Activated naive CD4-positive, alpha-beta T cell treated with anti-CD3 and anti-CD28 coated beads, Interleukin-2, amount 10 ng/mL, durations not matched to agents 7 days and 5 days (primary cell): ENCODE data around the gene HMGXB3.

Source experiments
- CTCF ChIA-PET: fragments of 350-600 bp; sonication (Branson Sonifier 250); formaldehyde crosslinking; loops from one replicate; lab custom pipeline; 2021; ENCODE audit warnings: antibody characterized with exemption; lab: Charles Lee
- DNase-seq: peaks from one replicate; pipeline ENCODE4 v3.0.0-alpha.2; 2020
- H3K27ac Mint-ChIP-seq: one replicate; pipeline ENCODE4 v1.8.0; 2021; ENCODE audit warnings: mild to moderate bottlenecking, moderate library complexity, mixed read lengths
- H3K27me3 Mint-ChIP-seq: one replicate; pipeline ENCODE4 v1.8.0; 2021; ENCODE audit warnings: mild to moderate bottlenecking, mixed read lengths
- H3K36me3 Mint-ChIP-seq: one replicate; pipeline ENCODE4 v1.8.0; 2021; ENCODE audit warnings: mixed read lengths
- H3K4me1 Mint-ChIP-seq: one replicate; pipeline ENCODE4 v1.8.0; 2021; ENCODE audit warnings: mixed read lengths
- H3K4me3 Mint-ChIP-seq: one replicate; pipeline ENCODE4 v1.8.0; 2021; ENCODE audit warnings: mild to moderate bottlenecking, moderate library complexity, mixed read lengths
- H3K9me3 Mint-ChIP-seq: one replicate; pipeline ENCODE4 v1.8.0; 2021; ENCODE audit warnings: mixed read lengths

Gene HMGXB3

DNA sequence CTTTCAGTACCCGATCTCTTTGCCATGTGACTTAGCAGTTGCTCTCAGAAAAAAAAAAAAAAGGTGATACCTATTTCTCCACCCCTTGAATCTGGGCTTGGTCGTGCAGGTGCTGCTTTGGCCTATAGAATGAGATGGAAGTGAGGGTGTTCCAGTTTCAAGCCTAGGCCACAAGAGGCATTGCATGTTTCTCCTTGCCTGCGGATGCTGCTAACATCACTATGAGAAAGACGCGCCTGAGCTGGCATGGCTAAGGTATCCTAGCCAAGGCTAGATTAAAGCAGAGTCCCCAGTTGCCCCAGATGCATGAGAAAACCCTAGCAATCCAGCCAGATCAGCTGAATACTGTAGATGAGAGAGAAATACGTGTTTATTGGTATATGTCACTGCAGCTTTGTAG lies 100.5 kb downstream of the HMGXB3 start:
- H3K4me1 Mint-ChIP-seq = no peaks in the 10 kb centered on the region
- no peak for DNase-seq
- no peak overlapping the region for H3K27ac Mint-ChIP-seq
- no peak overlapping the region for H3K4me3 Mint-ChIP-seq
- CTCF ChIA-PET = interaction anchor here (0.6 to 1.1 kb wide), 2 partner anchors 11 to 920 kb away, joined by 3 read pairs; no protein-coding TSS in a partner anchor
- no peaks in the 10 kb centered on the region for H3K9me3 Mint-ChIP-seq
- H3K36me3 Mint-ChIP-seq = no peaks in the 10 kb centered on the region
- peaks cover 11% of the 10 kb centered on the region for H3K27me3 Mint-ChIP-seq
